Osteocyte (in vitro differentiated cells): ENCODE data around the gene CLCF1. TPM values are rescaled to one million over a fixed set of nuclear protein-coding genes. Genes with fewer than 3 reads are reported as not detected.
A peak's percentile ranks its signal among the peaks of the same experiment; 100 is the strongest.

Experiments used
- DNase-seq: peaks from one replicate; pipeline ENCODE4 v3.0.0; 2021; ENCODE audit warnings: mixed read lengths; ENCODE audit not compliant: unreplicated experiment; ENCODE audit errors: extremely low spot score
- H3K27ac Mint-ChIP-seq: one replicate; pipeline ENCODE4 v1.8.0; 2021; ENCODE audit warnings: mild to moderate bottlenecking, mixed read lengths; ENCODE audit not compliant: unreplicated experiment
- H3K27me3 Mint-ChIP-seq: one replicate; pipeline ENCODE4 v1.8.0; 2021; ENCODE audit warnings: mixed read lengths; ENCODE audit not compliant: unreplicated experiment
- H3K36me3 Mint-ChIP-seq: one replicate; pipeline ENCODE4 v1.8.0; 2021; ENCODE audit warnings: mixed read lengths; ENCODE audit not compliant: unreplicated experiment
- H3K4me1 Mint-ChIP-seq: one replicate; pipeline ENCODE4 v1.8.0; 2021; ENCODE audit warnings: mixed read lengths; ENCODE audit not compliant: unreplicated experiment
- H3K4me3 Mint-ChIP-seq: one replicate; pipeline ENCODE4 v1.8.0; 2021; ENCODE audit warnings: mild to moderate bottlenecking, moderate library complexity, mixed read lengths; ENCODE audit not compliant: unreplicated experiment
- H3K9me3 Mint-ChIP-seq: one replicate; pipeline ENCODE4 v1.8.0; 2021; ENCODE audit warnings: mixed read lengths; ENCODE audit not compliant: unreplicated experiment
- CTCF ChIP-seq: fragments of 200-600 bp; sonication (generic); IDR thresholded peaks from 2 replicates; pipeline ENCODE4 v1.5.0; 2021; ENCODE audit warnings: antibody characterized with exemption, mild to moderate bottlenecking, moderate library complexity
- total RNA-seq: library from RNA; stranded (reverse); gene quantifications from 2 replicates; pipeline ENCODE4 v1.2.1, GENCODE V29; 2021

CLCF1 gene
- total RNA-seq, 1 donor from 2014 or later = 7.8 TPM

- H3K27ac Mint-ChIP-seq = peak overlapping the region; percentile 47
- peaks cover 47% of the 10 kb centered on the region for H3K4me1 Mint-ChIP-seq
- H3K4me3 Mint-ChIP-seq = no peak overlapping the region
- no peak for TF ChIP-seq CTCF
- DNase-seq = no peak
- H3K27me3 Mint-ChIP-seq = no peaks in the 10 kb centered on the region
- H3K9me3 Mint-ChIP-seq = no peaks in the 10 kb centered on the region
- peaks cover 11% of the 10 kb centered on the region for H3K36me3 Mint-ChIP-seq
Observed at GRCh38 chr11:67366546-67366945, 6.9 kb downstream of the CLCF1 start.

- H3K4me1 Mint-ChIP-seq = peaks cover 40% of the 10 kb centered on the region
- DNase-seq = no peak
- H3K9me3 Mint-ChIP-seq = no peaks in the 10 kb centered on the region
- peaks cover 11% of the 10 kb centered on the region for H3K36me3 Mint-ChIP-seq
- H3K27me3 Mint-ChIP-seq = no peaks in the 10 kb centered on the region
- no peak for TF ChIP-seq CTCF
- H3K27ac Mint-ChIP-seq = peak overlapping the region; percentile 47
- no peak overlapping the region for H3K4me3 Mint-ChIP-seq
Observed at GRCh38 chr11:67365736-67366444, 7.5 kb downstream of the CLCF1 start.

- no peak overlapping the region for H3K27ac Mint-ChIP-seq
- no peaks in the 10 kb centered on the region for H3K27me3 Mint-ChIP-seq
- H3K4me3 Mint-ChIP-seq = no peak overlapping the region
- no peak for DNase-seq
- no peaks in the 10 kb centered on the region for H3K9me3 Mint-ChIP-seq
- H3K4me1 Mint-ChIP-seq = peaks cover 33% of the 10 kb centered on the region
- peaks cover 11% of the 10 kb centered on the region for H3K36me3 Mint-ChIP-seq
- no peak for TF ChIP-seq CTCF
Observed at GRCh38 chr11:67364783-67365722, 8.3 kb downstream of the CLCF1 start.

- Mint-ChIP-seq H3K27me3 (no peaks in the 10 kb centered on the region), H3K4me1 (peaks cover 26% of the 10 kb centered on the region), H3K4me3 (no peak overlapping the region)
Observed at GRCh38 chr11:67364169-67364568, 9.2 kb downstream of the CLCF1 start.

More at GRCh38 chr11:67364169-67364568, 9.2 kb downstream of the CLCF1 start:
- Mint-ChIP-seq H3K27ac (no peak overlapping the region), H3K36me3 (peaks cover 11% of the 10 kb centered on the region), H3K9me3 (no peaks in the 10 kb centered on the region)
- TF ChIP-seq CTCF = no peak
- DNase-seq = no peak
